ENCODE results near the gene ZDHHC8. TPM values are rescaled to one million over a fixed set of nuclear protein-coding genes. Genes with fewer than 3 reads are reported as not detected.
A peak's percentile ranks its signal among the peaks of the same experiment; 100 is the strongest.

The ZDHHC8 gene
- total RNA-seq, 1 experiment from 2014 or later: 51.7 TPM

DNA sequence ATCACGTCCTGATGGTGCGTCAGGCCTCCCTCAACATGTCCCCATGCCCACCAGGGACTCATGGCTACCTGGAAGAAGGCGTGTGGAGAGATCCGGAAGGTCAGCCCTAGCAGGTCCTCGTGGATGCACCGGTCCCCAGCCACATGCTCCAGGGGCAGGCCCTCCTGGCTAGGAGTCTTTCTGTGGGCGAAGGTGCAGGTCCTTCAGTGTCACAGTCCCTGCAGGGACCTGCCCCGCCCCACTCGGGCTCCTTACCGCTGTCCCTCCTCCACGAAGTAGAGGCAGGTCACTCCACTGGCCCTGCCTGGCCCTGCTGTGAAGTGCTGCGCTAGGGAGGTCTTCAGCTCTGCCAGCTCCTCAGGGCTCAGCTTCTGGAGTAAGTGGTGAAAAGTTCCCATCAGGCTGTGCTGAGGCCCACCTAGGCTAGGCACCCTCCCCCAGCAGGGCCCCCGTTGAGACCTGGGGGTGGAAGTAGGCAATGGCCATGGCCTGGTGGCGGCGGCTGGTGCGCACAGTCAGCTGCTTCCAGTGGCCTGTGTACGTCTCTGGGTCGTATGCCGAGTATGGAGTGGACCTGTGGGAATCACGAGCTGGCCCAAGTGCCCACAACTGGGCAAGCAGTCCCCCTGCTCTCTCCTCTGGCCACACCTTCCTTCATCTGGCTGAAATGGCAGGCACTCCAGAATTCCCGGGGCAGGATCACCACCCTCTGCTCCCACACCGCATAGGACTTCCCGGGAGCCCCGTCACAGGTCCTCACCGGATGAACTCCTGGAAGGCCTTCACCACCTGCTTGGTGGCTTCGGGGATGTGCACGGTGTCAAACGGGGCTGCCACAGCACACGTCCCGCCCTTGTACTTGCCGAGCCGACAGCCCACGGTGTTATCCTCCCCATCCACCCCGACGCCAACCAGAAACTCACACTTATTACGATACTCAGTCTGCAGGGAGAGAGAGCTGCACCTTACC lies 16.8 kb upstream of the ZDHHC8 start:
- H2BK5ac ChIP-seq (ENCODE audit: insufficient read length, low read length): no peak overlapping the region
- no peak overlapping the region for H3K27ac ChIP-seq (ENCODE audit: insufficient read length, low read depth, low read length)
- H3K4me3 Mint-ChIP-seq: peak overlapping the region; percentile 36 to 61; a peak in 4 of 5 replicates
- H3K27me3 Mint-ChIP-seq (ENCODE audit: low read depth): no peaks in the 10 kb centered on the region; the same call in 1 of the 2 replicates
- H3K36me3 Mint-ChIP-seq (ENCODE audit: insufficient read depth in 1 of 3, low read depth in 3 of 3): peaks cover 26 to 60% (median 49%) of the 10 kb centered on the region in 3 experiments
- TF ChIP-seq, protein P1, sequence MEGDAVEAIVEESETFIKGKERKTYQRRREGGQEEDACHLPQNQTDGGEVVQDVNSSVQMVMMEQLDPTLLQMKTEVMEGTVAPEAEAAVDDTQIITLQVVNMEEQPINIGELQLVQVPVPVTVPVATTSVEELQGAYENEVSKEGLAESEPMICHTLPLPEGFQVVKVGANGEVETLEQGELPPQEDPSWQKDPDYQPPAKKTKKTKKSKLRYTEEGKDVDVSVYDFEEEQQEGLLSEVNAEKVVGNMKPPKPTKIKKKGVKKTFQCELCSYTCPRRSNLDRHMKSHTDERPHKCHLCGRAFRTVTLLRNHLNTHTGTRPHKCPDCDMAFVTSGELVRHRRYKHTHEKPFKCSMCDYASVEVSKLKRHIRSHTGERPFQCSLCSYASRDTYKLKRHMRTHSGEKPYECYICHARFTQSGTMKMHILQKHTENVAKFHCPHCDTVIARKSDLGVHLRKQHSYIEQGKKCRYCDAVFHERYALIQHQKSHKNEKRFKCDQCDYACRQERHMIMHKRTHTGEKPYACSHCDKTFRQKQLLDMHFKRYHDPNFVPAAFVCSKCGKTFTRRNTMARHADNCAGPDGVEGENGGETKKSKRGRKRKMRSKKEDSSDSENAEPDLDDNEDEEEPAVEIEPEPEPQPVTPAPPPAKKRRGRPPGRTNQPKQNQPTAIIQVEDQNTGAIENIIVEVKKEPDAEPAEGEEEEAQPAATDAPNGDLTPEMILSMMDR (conservative IDR thresholded peaks at IDR 0.05): no peak
- H3K9me3 Mint-ChIP-seq: no peaks in the 10 kb centered on the region
- no peak overlapping the region for H2BK15ac ChIP-seq (ENCODE audit: low read depth, low read length)
- no peak overlapping the region for H4K8ac ChIP-seq (replicated peaks; ENCODE audit: insufficient read length, low read depth, low read length)
- no peak overlapping the region for H3K14ac ChIP-seq (ENCODE audit: insufficient read depth, low read length)
- peaks cover 8% of the 10 kb centered on the region for H3K23me2 ChIP-seq (ENCODE audit: insufficient read length, low read depth, low read length, poor library complexity, severe bottlenecking)
- no peak overlapping the region for H3K23ac ChIP-seq (ENCODE audit: insufficient read length, low read depth, low read length)
- H3T11ph ChIP-seq (ENCODE audit: low read length): no peak overlapping the region
- H2BK12ac ChIP-seq (ENCODE audit: insufficient read length, low read depth, low read length): no peak overlapping the region
- H4K91ac ChIP-seq (ENCODE audit: insufficient read length, low read depth, low read length): no peak overlapping the region
- no peak overlapping the region for H2AK5ac ChIP-seq (ENCODE audit: insufficient read length, low read length)
- no peak overlapping the region for H2BK120ac ChIP-seq (ENCODE audit: low read depth, low read length, poor library complexity, severe bottlenecking)
- H2BK20ac ChIP-seq (ENCODE audit: low read depth, low read length, poor library complexity, severe bottlenecking): no peak overlapping the region
- no peak overlapping the region for H4K5ac ChIP-seq (ENCODE audit: insufficient read length, low read depth, low read length)
- no peak overlapping the region for H3K9ac ChIP-seq (ENCODE audit: extremely low read depth, insufficient read length, low read length)
- no peaks in the 10 kb centered on the region for H3K4me1 ChIP-seq (ENCODE audit: insufficient read depth, low read length)
- no peak overlapping the region for H3K4me2 ChIP-seq (ENCODE audit: insufficient read depth, insufficient read length, low read length)
- no peaks in the 10 kb centered on the region for H3K27me3 ChIP-seq (ENCODE audit: insufficient read depth, low read length)
- no peak overlapping the region for H2AFZ ChIP-seq (ENCODE audit: low read length)
- no peak overlapping the region for H3K4ac ChIP-seq (ENCODE audit: low read depth, low read length)
- H3K79me2 ChIP-seq (ENCODE audit: insufficient read depth, low read length): peaks cover 20% of the 10 kb centered on the region
- H3K9me3 ChIP-seq (ENCODE audit: control insufficient read depth, low read depth, low read length): no peaks in the 10 kb centered on the region
- no CpG with 5 or more reads among the region's 36 CpGs for WGBS (ENCODE audit: extremely low coverage, insufficient read length, low lambda C conversion rate)
- H3K18ac ChIP-seq (ENCODE audit: insufficient read length, low read depth, low read length): no peak overlapping the region
- DNase-seq: no peak
- H4K20me1 ChIP-seq (ENCODE audit: control insufficient read depth, insufficient read depth, insufficient read length): no peaks in the 10 kb centered on the region
- peaks cover 10 to 12% of the 10 kb centered on the region in 2 experiments for H3K4me1 Mint-ChIP-seq
- peaks cover 3% of the 10 kb centered on the region for H3K79me1 ChIP-seq (ENCODE audit: insufficient read depth, low read depth, low read length, poor library complexity, severe bottlenecking)
- peak overlapping the region in 2 of 3 experiments; percentile 5 to 71; a peak in 3 of 7 replicates for H3K27ac Mint-ChIP-seq
- no peak overlapping the region for H3K56ac ChIP-seq (ENCODE audit: insufficient read length, low read depth, low read length)
